Gastrocnemius medialis (tissue), 4 donors: Measurements from ENCODE around the gene MTOR. TPM values are rescaled to one million over a fixed set of nuclear protein-coding genes. Genes with fewer than 3 reads are reported as not detected.

Experiments used
- ATAC-seq, 2 donors: fragments of 150-250 bp; one replicate each; pipeline ENCODE4 v1.9.1; 2016
- DNase-seq, 2 donors: peaks; one replicate each; pipeline ENCODE4 v3.0.0-alpha.2; 2019
- H3K27ac ChIP-seq, 4 donors: fragments of 200-600 bp; sonication (generic); 1 replicate in 1 of 4; 2 replicates in 3 of 4; pipeline ENCODE4 v1.5.1; 2016 to 2018; ENCODE audit warnings: mild to moderate bottlenecking in 2 of 4, moderate library complexity in 1 of 4
- H3K27me3 ChIP-seq, 3 donors: fragments of 200-600 bp; sonication (generic) in 2 of 3; 1 replicate in 1 of 3; 2 replicates in 2 of 3; pipeline versions ENCODE4 v1.5.1 to v1.6.0; 2016 to 2019; ENCODE audit warnings: mild to moderate bottlenecking in 1 of 3, moderate library complexity in 1 of 3
- H3K36me3 ChIP-seq, 2 donors: fragments of 200-600 bp; sonication (generic) in 1 of 2; one replicate each; pipeline ENCODE4 v1.5.1; 2017 to 2018
- H3K4me1 ChIP-seq, 2 donors: fragments of 200-600 bp; sonication (generic) in 1 of 2; one replicate each; pipeline ENCODE4 v1.5.1; 2016 to 2017; ENCODE audit warnings: mild to moderate bottlenecking in 2 of 2
- H3K4me3 ChIP-seq, 4 donors: fragments of 200-600 bp; sonication (generic) in 3 of 4; 1 replicate in 1 of 4; 2 replicates in 3 of 4; pipeline ENCODE4 v1.5.1; 2016 to 2019; ENCODE audit warnings: mild to moderate bottlenecking in 2 of 4
- H3K9me3 ChIP-seq, 3 donors: fragments of 200-600 bp; sonication (generic) in 2 of 3; 1 replicate in 1 of 3; 2 replicates in 2 of 3; pipeline ENCODE4 v1.5.1; 2016 to 2019
- POLR2A ChIP-seq, 2 donors: fragments of 450-650 bp; IDR thresholded peaks; one replicate each; pipeline ENCODE4 v1.6.1; 2017; ENCODE audit warnings: antibody characterized with exemption in 2 of 2, mild to moderate bottlenecking in 2 of 2, moderate library complexity in 2 of 2
- in situ Hi-C, 4 donors: fragments of 200-750 bp; cut with MboI; loops; one replicate each; pipeline versions ENCODE4 v1.15.0 to v1.8.0; 2017; ENCODE audit warnings: low sequenced_read_pairs in 4 of 4
- intact Hi-C: fragments of 100-400 bp; cut with DNase I; formaldehyde crosslinking; loops from one replicate; pipeline ENCODE4 v1.15.1; 2023; ENCODE audit warnings: low total_unique reads
- total RNA-seq, 4 donors: library from RNA; depleted of rRNA; stranded (reverse); fragments of >200 nt; gene quantifications; one replicate each; pipeline versions ENCODE4 v1.1.0 to v1.2.3, GENCODE V29; 2016
- TF ChIP-seq, protein P1 (sequence below), 5 experiments: fragments of 450-650 bp in 3 of 5; fragments of 200-600 bp in 2 of 5; sonication (generic) in 2 of 5; IDR thresholded peaks in 4 of 5; conservative IDR thresholded peaks in 1 of 5; 1 replicate in 4 of 5; 2 replicates in 1 of 5; pipeline ENCODE4 v1.5.1; 2016 to 2019; ENCODE audit warnings: antibody characterized with exemption in 5 of 5, mild to moderate bottlenecking in 3 of 5, moderate library complexity in 3 of 5

The MTOR gene
- total RNA-seq, 4 donors from 2014 or later, result 40.7 to 66.3 (median 52.9) TPM

DNA sequence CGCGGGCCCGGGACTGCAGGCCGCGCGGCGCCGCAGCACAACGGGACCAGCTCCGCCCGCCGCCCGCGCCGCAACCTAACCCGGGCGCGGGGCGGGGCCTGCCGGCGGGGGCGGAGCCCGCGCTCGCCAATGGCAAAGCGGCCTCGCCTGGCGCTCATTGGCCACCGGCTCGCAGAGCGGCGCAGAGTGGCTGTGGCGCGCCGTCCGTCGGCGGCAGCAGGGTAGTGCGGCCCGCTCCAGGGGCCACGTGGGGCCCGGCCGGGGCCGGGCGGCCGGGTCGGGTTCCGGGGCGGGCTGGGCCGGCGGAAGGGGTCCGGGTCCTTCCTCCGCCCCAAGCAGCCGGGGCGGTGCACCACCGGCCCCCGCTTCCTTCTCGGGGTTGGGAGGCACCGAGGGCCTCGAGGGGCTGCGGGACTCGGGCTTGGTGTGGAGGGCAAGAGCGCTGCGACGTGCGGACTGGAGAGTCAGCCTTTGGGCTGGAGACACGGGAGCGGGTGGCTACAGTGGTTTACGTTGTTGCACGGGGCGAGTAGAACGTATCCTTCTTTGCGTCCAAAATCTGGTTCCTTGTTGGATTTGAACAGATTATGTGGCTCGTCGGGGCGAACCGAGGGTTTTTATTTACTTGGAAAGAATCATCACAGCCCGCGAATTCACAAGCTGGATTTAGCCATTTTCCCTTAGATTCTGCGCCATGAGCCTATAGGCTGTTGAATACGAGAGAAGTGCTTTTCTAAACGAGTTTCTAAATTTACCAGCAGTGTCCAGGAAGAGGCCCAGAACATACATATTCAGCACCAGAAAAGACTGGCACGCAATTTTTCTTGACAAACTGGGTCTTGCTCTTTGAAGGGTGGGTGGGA lies 202.2 kb downstream of the MTOR start, which contains the start of gene SRM:
SRM (minus strand) TSS at position 51 of the 863 bp plus-strand sequence. CDS start 75 bp downstream, outside the sequence.
- peak; percentile 73 to 84 for TF ChIP-seq POLR2A (IDR thresholded peaks at IDR 0.05)
- TF ChIP-seq, protein P1, sequence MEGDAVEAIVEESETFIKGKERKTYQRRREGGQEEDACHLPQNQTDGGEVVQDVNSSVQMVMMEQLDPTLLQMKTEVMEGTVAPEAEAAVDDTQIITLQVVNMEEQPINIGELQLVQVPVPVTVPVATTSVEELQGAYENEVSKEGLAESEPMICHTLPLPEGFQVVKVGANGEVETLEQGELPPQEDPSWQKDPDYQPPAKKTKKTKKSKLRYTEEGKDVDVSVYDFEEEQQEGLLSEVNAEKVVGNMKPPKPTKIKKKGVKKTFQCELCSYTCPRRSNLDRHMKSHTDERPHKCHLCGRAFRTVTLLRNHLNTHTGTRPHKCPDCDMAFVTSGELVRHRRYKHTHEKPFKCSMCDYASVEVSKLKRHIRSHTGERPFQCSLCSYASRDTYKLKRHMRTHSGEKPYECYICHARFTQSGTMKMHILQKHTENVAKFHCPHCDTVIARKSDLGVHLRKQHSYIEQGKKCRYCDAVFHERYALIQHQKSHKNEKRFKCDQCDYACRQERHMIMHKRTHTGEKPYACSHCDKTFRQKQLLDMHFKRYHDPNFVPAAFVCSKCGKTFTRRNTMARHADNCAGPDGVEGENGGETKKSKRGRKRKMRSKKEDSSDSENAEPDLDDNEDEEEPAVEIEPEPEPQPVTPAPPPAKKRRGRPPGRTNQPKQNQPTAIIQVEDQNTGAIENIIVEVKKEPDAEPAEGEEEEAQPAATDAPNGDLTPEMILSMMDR (IDR thresholded peaks at IDR 0.05 in 4 of 5, conservative IDR thresholded peaks at IDR 0.05 in 1 of 5), result peak in 4 of 5 experiments; percentile 78 to 84 (median 82)
- ATAC-seq (peak; percentile 93 to 95), DNase-seq (peak; percentile 76 to 87)
- peak within 1 kb of the TSS; percentile 77 to 95 (median 92) for H3K27ac ChIP-seq
- peaks cover 18 to 19% of the 10 kb centered on the region in 2 donors for H3K4me1 ChIP-seq
- peak within 1 kb of the TSS; percentile 73 to 100 (median 94) for H3K4me3 ChIP-seq
- peaks cover 0 to 25% of the 10 kb centered on the region in 2 donors for H3K36me3 ChIP-seq
- H3K9me3 ChIP-seq, result no peaks in the 10 kb centered on the region
- intact Hi-C loops, result loop anchor here (1.0 kb wide), 3 partner anchors 22 to 48 kb away; partner anchors contain the start of genes EXOSC10 and TARDBP
- no peaks in the 10 kb centered on the region for H3K27me3 ChIP-seq
- in situ Hi-C loops, result no loop called here

DNA sequence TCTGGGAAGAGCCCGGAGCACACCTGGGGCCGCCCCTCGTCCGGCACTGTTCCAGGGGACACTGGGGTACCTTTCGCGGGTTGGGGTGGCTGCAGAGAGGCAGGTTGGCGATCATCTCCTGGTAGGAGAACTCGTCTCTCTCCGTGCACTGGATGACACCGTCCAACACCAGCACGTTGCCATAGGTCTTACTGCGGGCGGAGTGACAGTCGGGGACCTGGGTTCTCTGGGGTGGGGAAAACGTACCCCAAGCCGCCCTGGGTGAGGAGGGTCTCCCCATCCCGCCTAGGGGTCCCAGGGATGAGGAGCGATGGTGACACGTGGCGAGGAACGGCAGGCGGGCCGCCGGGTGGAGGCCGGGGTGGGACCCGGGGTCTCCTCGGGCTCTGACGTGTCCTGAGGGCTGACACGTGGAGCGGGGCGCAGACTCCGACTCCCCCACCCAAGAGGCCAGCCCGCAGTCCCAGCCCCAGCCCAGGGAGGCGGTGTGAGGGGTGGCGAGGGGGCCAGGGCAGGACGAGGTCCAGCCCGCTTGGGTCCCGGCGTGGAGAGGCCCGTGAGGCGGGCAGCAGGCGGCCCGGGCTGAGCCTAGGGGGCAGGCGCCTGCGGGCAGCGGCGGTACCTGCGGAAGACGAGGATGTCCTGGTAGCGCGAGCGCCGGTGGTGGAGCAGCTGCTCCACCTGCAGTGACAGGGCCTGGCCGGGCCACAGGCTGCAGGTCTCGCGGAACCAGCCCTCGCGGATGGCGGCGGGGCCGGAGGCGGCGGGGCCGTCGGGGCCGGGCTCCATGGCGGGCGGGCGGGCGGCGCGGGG lies 203.0 kb downstream of the MTOR start:
- Histone ChIP-seq H3K27ac (peak overlapping the region; percentile 48 to 83 (median 69)), H3K4me3 (peak overlapping the region; percentile 73 to 99 (median 88)), H3K27me3 (no peaks in the 10 kb centered on the region), H3K9me3 (no peaks in the 10 kb centered on the region), H3K4me1 (peaks cover 18 to 19% of the 10 kb centered on the region in 2 donors), H3K36me3 (peaks cover 0 to 26% of the 10 kb centered on the region in 2 donors)
- in situ Hi-C loops, result no loop called here
- ATAC-seq (peak; percentile 25 to 28), DNase-seq (no peak)
- intact Hi-C loops, result no loop called here
- TF ChIP-seq, protein P1 (IDR thresholded peaks at IDR 0.05 in 4 of 5, conservative IDR thresholded peaks at IDR 0.05 in 1 of 5), result no peak
- no peak for TF ChIP-seq POLR2A (IDR thresholded peaks at IDR 0.05)

DNA sequence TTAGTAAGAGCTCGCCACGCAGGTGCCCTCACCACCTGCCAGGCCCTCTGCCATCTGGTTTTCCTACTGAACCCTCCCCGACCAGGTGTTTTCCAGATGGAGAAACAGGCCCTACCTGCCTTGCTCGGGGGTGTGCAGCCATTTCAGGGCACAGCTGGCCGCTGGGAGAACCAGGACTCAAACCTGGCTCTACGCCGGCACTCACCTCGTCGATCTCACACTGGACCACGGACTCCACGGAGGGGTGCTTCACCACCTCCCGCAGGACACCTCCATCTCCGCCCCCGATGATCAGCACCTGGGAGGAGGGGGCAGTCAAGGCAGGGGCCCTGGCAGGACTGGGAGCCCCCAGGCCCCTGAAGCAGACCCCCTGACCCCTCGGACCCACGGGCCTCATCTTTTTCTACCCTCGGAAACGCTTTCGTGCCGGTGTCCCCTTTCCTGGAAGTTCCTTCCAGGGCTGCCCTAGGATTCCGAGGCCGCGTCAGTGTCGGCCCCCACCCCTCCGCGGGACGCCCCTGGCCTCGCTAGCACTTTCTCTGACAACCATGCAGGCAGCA lies 203.7 kb downstream of the MTOR start:
- no peak for DNase-seq
- no peaks in the 10 kb centered on the region for H3K9me3 ChIP-seq
- H3K27me3 ChIP-seq, result no peaks in the 10 kb centered on the region
- ATAC-seq, result no peak
- in situ Hi-C loops, result no loop called here
- peaks cover 0 to 27% of the 10 kb centered on the region in 2 donors for H3K36me3 ChIP-seq
- TF ChIP-seq, protein P1 (IDR thresholded peaks at IDR 0.05 in 4 of 5, conservative IDR thresholded peaks at IDR 0.05 in 1 of 5), result no peak
- TF ChIP-seq POLR2A (IDR thresholded peaks at IDR 0.05), result no peak
- H3K27ac ChIP-seq, result peak overlapping the region in 1 of 4 donors; percentile 68
- peaks cover 18 to 19% of the 10 kb centered on the region in 2 donors for H3K4me1 ChIP-seq
- intact Hi-C loops, result no loop called here
- H3K4me3 ChIP-seq, result peak overlapping the region; percentile 73 to 99 (median 88)

DNA sequence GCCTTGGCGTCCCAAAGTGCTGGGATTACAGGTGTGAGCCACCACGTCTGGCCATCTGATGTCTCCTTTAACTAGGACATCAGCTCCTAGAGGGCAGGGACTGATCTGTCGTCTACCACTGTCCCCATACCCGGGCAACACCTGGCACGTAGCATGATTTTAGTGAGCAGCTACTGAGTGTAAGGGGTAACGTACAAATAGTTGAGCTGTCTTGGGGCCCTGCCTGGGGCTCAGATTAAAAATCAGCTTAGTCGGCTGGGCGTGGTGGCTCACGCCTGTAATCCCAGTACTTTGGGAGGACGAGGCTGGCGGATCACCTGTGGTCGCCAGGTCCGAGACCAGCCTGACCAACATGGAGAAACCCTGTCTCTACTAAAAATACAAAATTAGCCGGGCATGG lies 204.3 kb downstream of the MTOR start:
- no peak overlapping the region for H3K4me3 ChIP-seq
- DNase-seq (no peak), ATAC-seq (no peak)
- in situ Hi-C loops, result no loop called here
- H3K9me3 ChIP-seq, result no peaks in the 10 kb centered on the region
- H3K27ac ChIP-seq, result no peak overlapping the region
- TF ChIP-seq POLR2A (IDR thresholded peaks at IDR 0.05), result no peak
- TF ChIP-seq, protein P1 (IDR thresholded peaks at IDR 0.05 in 4 of 5, conservative IDR thresholded peaks at IDR 0.05 in 1 of 5), result no peak
- peaks cover 18 to 19% of the 10 kb centered on the region in 2 donors for H3K4me1 ChIP-seq
- H3K36me3 ChIP-seq, result peaks cover 0 to 27% of the 10 kb centered on the region in 2 donors
- H3K27me3 ChIP-seq, result no peaks in the 10 kb centered on the region
- intact Hi-C loops, result no loop called here
